ENCODE data around the gene MARCHF10.

The MARCHF10 gene

GRCh38 chr17:62793919-62794665 lies 14.0 kb downstream of the MARCHF10 start:
- TF ChIP-seq, protein P1, sequence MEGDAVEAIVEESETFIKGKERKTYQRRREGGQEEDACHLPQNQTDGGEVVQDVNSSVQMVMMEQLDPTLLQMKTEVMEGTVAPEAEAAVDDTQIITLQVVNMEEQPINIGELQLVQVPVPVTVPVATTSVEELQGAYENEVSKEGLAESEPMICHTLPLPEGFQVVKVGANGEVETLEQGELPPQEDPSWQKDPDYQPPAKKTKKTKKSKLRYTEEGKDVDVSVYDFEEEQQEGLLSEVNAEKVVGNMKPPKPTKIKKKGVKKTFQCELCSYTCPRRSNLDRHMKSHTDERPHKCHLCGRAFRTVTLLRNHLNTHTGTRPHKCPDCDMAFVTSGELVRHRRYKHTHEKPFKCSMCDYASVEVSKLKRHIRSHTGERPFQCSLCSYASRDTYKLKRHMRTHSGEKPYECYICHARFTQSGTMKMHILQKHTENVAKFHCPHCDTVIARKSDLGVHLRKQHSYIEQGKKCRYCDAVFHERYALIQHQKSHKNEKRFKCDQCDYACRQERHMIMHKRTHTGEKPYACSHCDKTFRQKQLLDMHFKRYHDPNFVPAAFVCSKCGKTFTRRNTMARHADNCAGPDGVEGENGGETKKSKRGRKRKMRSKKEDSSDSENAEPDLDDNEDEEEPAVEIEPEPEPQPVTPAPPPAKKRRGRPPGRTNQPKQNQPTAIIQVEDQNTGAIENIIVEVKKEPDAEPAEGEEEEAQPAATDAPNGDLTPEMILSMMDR (IDR thresholded peaks at IDR 0.05; ENCODE audit: insufficient read depth, low read length, poor library complexity, severe bottlenecking): no peak
- no peak for DNase-seq (ENCODE audit: extremely low read depth, insufficient read length)
- no peak overlapping the region for H3K4me3 ChIP-seq (replicated peaks; ENCODE audit: low read depth, low read length)
- H3K27me3 ChIP-seq (replicated peaks; ENCODE audit: control insufficient read depth, insufficient read depth, low read length): no peaks in the 10 kb centered on the region; the same call in 1 of the 2 replicates
- no peaks in the 10 kb centered on the region for H3K36me3 ChIP-seq (ENCODE audit: control insufficient read depth, insufficient read depth, low read length)

DNA sequence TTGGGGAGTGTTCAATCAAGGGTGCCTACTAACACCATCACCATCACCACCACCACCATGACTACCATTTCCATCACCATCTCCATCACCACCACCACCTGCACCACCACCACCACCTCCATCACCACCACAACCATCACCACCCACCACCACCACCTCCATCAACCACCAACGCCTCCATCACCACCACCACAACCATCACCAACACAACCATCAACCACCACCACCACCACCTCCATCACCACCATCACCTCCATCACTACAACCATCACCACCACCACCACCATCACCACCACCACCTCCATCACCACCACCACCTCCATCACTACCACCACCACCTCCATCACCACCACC lies 15.7 kb downstream of the MARCHF10 start:
- H3K36me3 ChIP-seq (ENCODE audit: control insufficient read depth, insufficient read depth, low read length): no peaks in the 10 kb centered on the region
- H3K4me3 ChIP-seq (replicated peaks; ENCODE audit: low read depth, low read length): no peak overlapping the region
- DNase-seq (ENCODE audit: extremely low read depth, insufficient read length): no peak
- TF ChIP-seq, protein P1 (IDR thresholded peaks at IDR 0.05; ENCODE audit: insufficient read depth, low read length, poor library complexity, severe bottlenecking): no peak
- no peaks in the 10 kb centered on the region; the same call in 1 of the 2 replicates for H3K27me3 ChIP-seq (replicated peaks; ENCODE audit: control insufficient read depth, insufficient read depth, low read length)

- no peak for DNase-seq (ENCODE audit: extremely low read depth, insufficient read length)
- TF ChIP-seq, protein P1 (IDR thresholded peaks at IDR 0.05; ENCODE audit: insufficient read depth, low read length, poor library complexity, severe bottlenecking): no peak
- Histone ChIP-seq H3K36me3 (ENCODE audit: control insufficient read depth, insufficient read depth, low read length) (no peaks in the 10 kb centered on the region), H3K27me3 (replicated peaks; ENCODE audit: control insufficient read depth, insufficient read depth, low read length) (no peaks in the 10 kb centered on the region; the same call in 1 of the 2 replicates), H3K4me3 (replicated peaks; ENCODE audit: low read depth, low read length) (no peak overlapping the region)
Observed at GRCh38 chr17:62791767-62792446, 16.2 kb downstream of the MARCHF10 start.

- H3K4me3 ChIP-seq (replicated peaks; ENCODE audit: low read depth, low read length): no peak overlapping the region
- no peaks in the 10 kb centered on the region; the same call in 1 of the 2 replicates for H3K27me3 ChIP-seq (replicated peaks; ENCODE audit: control insufficient read depth, insufficient read depth, low read length)
- no peaks in the 10 kb centered on the region for H3K36me3 ChIP-seq (ENCODE audit: control insufficient read depth, insufficient read depth, low read length)
- TF ChIP-seq, protein P1 (IDR thresholded peaks at IDR 0.05; ENCODE audit: insufficient read depth, low read length, poor library complexity, severe bottlenecking): no peak
- no peak for DNase-seq (ENCODE audit: extremely low read depth, insufficient read length)
Observed at GRCh38 chr17:62791235-62791734, 16.8 kb downstream of the MARCHF10 start.

GRCh38 chr17:62790564-62790986 lies 17.5 kb downstream of the MARCHF10 start:
- Histone ChIP-seq H3K27me3 (replicated peaks; ENCODE audit: control insufficient read depth, insufficient read depth, low read length) (no peaks in the 10 kb centered on the region; the same call in 1 of the 2 replicates), H3K36me3 (ENCODE audit: control insufficient read depth, insufficient read depth, low read length) (no peaks in the 10 kb centered on the region), H3K4me3 (replicated peaks; ENCODE audit: low read depth, low read length) (no peak overlapping the region)
- DNase-seq (ENCODE audit: extremely low read depth, insufficient read length): no peak
- TF ChIP-seq, protein P1 (IDR thresholded peaks at IDR 0.05; ENCODE audit: insufficient read depth, low read length, poor library complexity, severe bottlenecking): no peak
